Activated naive CD4-positive, alpha-beta T cell treated with anti-CD3 and anti-CD28 coated beads, Interleukin-2, amount 50 U/mL, for 16 hours (primary cell): ENCODE results near the gene IQSEC1.
A peak's percentile ranks its signal among the peaks of the same experiment; 100 is the strongest.
"Not testable (repeated sequence)": the region's sequence is repeated elsewhere in the genome, so short reads cannot be mapped to it uniquely, and the experiment has no call there.

Source experiments
- DNase-seq: peaks from one replicate; pipeline ENCODE4 v3.0.0-alpha.2; 2020

The IQSEC1 gene

DNA sequence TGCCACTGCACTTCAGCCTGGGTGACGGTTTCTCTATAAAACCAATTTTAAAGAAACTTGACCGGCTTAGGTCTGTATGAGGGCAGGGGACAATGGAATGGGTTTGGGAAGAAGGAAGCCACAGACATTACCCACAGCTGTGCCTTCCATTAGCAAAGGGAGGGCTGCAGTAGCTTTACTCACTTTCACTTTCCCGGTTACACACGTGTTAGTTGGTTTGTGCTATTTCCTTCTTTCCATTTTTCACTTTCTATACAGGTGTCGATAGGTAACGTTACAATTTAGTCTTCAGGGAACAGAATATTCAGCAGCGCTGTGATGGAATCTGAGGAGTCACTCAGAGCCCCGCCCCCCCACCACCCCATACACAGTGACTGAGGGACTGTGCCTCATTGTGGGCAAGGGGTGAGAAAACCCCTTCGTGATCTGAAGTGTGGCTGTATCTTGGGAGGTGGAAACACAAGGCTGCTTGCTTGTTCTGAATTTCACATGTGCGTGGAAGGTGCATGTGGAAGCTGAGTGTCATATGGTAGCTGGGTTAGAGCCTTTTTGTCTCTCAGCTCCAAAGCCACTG, 187.0 kb downstream of the IQSEC1 start:
- DNase-seq, result peak; percentile 32

DNA sequence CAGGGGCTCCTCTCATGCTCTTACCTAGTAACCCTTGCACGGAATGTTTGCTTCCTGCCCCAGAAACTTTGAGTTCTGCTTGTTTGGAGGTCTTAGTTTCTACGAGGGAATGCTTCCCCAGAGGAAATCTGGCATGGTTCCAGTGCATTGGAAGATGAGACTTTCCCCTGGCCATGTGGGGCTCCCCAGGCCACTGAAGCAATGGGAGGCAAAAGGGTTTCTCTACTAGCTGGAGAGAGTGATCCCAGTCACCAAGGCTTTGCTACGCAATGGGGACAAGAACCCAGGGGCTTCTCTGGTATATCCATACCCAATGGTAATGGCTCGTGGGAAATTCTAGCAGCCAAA, 187.7 kb downstream of the IQSEC1 start:
- DNase-seq, result no peak

DNA sequence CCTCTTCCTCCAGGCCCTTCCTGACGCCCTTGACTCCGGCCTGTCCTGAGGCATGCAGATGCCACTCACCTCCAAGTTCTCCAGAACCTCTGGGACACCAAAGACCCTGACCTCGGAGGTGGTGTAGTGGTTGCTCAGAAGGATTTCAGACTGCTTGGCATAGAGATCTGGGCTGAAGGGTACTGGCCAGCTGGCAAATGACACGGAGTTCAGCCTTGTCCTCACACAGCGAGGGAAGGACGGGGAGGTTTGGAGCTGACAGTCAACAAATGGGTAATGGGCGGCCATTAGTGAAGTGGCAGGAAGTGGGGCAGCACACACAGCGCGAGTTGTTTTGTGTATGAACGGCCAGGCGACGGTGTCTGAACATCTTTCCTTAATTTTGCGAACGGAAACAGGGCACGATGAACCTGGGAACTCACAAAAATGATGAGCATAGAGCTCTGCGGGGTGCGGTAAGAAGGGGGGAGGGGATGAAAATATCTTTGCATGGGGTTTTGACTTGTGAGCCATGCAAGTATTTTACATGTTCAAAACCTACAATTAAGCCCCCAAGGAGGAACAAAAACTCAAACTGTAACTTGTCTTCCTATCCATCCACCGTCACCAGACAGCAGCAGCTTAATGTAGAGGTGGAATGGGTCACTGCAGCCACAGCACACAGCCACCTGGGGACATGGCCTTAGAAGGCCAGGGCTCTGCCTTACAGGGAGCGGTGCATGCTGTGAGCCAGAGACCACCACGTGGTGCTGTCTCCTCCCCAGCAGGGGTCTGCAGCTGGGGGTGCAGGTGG, 188.2 kb downstream of the IQSEC1 start:
- DNase-seq, result no peak

DNA sequence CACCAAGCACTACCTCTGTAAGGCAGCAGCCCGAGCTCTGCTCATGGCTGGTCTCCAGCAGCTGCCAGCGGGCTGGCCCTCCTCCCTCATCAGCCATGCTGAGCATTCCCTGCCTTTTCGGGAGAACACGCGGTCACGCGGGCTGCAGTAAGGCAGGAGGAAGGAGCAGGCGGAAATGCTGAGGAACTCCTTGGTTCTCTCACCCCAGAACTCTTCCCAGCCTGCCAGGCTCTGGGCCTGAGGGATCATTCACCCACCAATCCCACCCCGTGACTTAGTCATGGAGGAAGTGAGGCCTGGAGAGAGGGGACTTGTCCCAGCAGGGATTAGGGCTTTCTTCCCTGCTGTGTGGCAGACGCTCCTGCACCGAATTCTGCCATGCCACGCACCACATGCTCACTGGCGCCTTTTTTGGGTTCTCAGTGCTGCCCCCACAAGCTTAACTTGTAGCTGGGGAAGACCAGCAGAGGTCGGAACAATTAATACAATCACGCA, 189.0 kb downstream of the IQSEC1 start:
- no peak for DNase-seq

DNA sequence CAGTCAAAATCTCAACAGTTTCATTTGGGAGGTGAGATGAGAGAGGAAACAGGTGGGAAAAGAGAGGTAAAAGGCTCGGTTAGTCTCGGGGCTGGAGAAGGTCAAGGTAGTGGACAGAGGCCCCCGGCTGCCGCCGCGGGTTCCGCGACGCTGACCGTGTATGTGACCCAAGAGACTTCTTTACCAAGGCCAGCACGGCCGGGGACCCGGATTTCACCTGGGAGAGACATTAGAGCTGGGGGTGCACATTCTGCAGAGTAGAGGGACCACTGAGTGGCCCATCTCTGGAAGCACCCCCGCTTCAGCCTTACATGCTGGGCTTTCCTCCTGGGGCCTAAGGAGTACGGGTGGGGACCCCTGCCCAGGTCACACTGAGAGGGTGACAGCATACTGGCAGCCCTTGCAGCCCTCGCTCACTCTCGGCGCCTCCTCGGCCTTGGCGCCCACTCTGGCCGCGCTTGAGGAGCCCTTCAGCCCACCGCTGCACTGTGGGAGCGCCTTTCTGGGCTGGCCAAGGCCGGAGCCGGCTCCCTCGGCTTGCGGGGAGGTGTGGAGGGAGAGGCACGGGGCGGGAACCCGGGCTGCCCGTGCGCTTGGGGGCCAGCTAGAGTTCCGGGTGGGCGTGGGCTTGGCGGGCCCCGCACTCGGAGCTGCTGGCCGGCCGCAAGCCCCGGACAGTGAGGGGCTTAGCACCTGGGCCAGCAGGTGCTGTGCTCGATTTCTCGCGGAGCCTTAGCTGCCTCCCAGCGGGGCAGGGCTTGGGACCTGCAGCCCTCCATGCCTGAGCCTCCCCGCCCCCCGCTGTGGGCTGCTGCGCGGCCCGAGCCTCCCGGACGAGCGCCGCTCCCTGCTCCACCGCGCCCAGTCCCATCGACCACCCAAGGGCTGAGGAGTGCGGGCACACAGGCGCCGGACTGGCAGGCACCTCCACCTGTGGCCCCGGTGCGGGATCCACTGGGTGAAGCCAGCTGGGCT, 190.6 kb downstream of the IQSEC1 start:
- no peak for DNase-seq

DNA sequence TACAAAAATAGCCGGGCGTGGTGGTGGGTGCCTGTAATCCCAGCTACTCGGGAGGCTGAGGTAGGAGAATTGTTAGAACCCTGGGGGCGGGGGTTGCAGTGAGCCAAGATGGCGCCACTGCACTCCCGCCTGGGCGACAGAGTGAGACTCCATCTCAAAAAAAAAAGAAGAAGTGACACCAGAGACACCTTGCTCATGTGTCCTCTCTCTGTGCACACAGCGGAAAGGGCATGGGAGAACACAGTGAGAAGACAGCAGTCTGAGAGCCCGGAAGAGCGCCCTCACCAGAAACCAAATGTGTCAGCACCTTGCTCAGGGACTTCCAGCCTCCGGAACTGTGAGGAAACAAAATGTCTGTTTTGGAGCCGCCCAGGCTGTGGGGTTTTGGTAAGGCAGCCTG, 191.4 kb downstream of the IQSEC1 start:
- DNase-seq, result not testable (repeated sequence)

DNA sequence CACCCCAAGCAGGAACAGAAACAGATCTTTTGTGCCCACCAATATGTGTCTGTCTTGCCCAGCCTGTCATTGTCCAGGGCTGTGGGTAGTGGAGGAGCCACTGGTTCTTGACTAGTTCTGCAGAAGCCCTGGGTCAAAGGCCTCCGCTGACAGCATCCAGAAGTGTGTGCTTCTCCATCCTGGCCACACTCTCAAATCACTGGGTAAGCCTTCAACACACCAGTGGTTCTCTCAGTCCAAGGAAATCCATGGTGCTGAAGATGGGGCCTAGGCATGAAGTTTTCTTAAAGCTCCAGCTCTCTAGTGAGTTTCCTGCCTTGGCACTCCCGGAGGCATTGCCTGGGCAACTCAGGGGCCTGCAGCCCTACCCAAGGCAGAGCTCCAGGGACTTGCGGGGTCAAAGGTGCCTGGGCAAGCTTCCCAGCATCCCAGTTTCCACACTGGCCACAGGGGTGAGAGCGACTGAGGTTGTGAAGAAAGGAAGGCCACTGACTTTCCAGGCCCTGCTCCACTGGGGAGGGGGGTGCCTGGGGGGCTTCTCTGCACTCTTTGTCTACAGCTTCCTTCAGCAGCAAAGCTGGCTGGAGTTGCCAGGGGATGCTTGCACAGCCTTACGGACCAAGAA, 193.9 kb downstream of the IQSEC1 start:
- no peak for DNase-seq

DNA sequence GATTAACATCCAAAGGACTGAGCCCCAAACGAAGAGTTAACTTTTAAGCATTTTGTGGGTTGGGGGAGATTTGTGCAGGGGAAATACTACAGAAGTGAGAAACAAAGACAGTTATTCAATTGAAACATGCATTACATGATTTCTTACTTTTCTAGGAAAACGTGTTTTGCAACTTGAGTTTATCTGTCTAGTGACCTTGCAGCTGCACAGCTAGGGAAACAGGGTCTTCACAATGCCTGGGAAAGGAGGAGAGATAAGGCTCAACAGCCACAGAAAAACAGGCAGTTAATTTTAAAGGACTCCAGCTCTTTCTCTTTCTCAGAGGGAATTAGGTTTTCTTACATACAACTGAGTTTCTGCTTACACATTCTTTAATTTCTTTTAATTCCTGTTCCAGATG, 194.5 kb downstream of the IQSEC1 start:
- DNase-seq, result not testable (repeated sequence)

DNA sequence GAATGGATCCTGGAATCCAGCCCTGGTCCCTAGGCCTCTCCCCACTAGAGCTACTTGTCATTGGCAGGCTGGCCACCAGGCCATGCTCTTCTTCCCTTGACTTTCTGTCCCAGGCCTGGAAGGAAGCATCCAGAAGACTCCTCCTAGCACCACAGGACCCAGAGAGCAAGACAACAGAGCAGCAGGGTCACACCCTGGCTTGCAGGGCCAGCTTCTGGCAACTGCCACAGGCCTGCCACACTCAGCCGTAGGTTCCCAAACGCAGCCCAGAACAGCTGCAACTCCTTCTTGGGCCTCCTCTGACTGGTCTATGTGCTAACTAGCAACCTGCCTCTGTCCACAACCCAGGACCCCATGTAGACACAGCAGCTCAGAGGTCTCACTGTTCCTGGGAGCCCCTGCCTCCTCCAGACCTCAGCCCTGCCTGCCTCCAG, 195.1 kb downstream of the IQSEC1 start:
- DNase-seq, result no peak

DNA sequence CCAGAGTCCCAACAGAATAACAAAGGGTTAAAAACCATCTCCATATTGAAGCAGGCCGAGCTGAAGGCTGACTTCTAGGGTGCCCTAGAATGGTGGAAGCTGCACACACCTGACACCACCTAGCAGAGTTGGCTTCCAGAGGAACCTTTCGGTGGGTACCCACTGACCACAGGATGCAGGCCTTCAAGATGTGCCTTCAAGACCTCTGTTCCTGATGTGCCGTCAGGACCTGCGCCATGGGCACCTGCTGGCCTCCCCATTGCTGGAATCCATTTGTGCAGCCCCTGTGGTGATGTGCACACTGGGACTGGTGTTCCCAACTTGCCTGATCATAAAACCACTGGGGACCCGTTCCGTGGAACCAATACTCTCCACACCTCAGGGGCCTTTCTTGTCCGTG, 196.2 kb downstream of the IQSEC1 start:
- DNase-seq, result no peak

DNA sequence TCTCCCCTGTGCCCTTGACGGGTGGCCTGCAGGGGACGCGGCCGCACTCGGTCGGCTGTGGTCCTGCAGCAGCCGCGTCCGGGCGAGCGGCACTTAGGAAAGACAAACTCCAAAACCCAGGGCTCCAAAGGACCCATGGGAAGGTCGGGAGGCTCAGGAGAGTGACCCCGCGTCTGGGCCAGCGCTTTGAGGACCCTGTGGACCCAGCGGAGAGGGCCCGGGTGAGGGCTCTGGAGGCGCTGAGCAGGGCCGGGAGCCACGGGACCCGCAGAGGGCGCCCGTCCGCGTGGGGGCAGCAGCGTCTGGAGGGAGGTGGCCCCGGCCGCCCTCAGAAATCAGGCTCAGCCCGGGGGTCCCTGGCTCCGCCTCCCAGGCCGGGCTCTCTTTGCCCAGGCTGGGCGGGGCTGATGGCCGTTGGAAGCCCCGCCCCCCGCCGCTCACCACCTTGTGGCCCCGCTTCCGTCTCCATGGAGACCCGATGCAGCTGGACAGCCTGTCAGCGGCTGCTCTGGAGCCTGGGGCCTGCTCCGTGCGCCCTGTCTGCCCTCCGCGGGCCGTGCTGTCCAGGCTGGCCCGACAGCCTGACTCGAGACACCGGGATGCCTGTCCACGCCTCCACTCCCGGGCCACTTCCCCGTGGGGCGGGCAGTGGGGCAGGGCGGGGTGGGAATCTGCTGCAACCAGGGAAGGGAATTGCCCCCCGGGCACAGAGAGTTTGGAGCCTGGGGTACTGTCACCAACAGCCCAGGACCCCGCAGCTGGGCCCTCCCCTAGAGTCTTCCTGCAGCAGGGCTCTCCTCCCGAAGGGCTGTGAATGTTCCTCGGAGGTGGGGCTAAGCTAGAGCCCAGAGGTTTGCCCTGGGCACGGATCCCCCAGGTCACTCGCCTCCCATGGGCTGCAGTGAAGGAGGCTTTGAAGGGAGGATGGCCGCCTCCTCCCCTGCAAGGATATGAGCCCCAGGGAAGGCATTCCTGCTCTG, 197.1 kb downstream of the IQSEC1 start:
- DNase-seq, result peak; percentile 32

DNA sequence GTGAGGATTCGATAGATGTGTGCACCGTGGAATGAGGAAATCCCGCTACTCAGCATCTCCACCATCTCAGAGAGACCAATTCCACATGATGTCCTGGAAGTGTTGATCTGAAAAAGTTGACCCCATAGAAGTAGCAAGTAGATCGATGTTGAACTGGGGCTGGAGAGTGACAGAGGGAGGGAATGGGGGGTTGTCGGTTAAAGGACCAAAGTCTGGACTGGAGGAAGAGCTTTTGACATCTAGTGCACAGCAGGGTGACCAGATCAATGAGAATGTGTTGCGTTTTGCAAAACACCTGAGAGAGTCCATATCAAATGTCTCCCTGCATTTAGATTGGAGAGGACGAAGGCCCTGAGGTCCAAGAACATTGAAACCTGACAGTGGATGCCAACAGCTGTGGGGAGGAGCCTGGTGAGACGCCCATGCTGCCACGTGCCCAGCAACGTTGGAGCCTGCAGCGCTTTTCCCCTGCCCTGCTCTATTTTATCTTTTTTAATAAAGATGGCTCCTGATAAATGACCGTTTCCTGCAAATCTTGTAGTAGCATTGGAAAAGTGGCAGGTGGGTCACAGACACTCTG, 201.7 kb downstream of the IQSEC1 start:
- no peak for DNase-seq

DNA sequence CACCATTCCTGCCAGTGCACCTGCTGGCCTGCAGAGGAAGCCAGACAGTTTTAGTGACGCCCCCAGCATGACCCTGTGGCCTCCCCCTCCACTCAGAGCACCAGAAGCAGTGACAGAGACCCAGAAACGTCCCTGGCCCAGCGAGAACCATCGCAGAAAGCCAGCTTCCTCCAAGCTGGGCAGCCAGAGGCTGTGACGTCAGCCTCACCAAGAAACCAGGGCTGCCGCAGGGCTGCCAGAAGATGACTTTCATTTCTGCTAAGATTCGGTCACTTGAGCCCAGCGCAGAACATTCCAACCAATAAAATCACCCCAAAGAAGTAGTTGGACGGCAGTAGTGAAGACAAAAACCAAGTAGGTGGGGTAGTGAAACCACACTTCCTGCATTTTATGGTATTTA, 202.3 kb downstream of the IQSEC1 start:
- no peak for DNase-seq

DNA sequence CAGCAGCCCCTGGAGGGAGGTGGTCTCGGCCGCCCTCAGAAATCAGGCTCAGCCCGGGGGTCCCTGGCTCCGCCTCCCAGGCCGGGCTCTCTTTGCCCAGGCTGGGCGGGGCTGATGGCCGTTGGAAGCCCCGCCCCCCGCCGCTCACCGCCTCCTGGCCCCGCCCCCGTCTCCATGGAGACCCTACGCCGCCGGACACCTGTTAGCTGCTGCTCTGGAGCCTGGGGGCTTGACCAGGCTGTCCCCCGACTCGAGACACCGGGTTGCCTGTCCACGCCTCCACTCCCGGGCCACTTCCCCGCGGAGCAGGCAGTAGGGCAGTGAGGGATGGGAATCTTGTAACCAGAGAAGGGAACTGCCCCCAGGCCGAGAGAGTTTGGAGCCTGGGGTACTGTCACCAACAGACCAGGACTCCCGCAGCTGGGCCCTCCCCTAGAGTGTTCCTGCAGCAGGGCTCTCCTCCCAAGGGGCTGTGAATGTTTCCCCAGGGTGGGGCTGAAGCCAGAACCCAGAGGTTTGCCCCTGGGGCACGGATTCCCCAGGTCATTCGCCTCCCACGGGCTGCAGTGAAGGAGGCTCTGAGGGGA, 204.1 kb downstream of the IQSEC1 start:
- DNase-seq, result no peak

DNA sequence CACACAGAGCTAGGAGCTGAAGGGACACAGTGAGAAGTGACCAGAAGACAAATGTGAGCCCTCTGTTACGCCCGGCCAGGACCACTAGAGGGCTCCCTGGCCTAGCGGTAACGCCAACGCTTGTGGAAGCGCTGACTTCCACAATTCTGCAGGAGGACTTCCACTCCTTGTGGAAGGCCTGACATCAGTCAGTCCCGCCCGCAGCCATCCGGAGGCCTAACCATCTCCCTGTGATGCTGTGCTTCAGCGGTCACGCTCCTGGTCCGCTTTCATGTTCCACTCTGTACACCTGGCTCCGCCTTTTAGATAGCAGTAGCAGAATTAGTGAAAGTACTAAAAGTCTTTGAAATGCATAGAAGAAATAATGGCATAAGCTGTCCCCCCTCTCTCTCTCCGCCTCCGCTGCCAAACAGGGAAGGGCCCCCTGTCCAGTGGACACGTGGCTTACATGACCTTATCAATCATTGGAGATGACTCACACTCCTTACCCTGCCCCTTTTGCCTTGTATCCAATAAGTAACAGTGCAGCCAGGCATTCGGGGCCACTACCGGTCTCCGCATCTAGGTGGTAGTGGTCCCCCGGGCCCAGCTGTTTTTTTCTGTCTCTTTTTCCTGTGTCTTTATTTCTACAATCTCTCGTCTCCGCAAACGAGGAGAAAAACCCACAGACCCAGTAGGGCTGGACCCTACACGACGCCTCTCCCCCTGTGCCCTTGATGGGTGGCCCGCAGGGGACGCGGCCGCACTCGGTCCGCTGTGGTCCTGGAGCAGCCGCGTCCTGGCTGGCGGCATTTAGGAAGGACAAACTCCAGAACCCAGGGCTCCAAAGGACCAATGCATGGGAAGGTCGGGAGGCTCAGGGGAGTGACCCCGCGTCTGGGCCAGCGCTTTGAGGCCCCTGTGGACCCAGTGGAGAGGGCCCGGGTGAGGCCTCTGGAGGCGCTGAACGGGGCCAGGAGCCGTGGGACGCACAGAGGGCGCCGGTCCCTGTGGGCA, 204.9 kb downstream of the IQSEC1 start:
- peak; percentile 55 for DNase-seq

DNA sequence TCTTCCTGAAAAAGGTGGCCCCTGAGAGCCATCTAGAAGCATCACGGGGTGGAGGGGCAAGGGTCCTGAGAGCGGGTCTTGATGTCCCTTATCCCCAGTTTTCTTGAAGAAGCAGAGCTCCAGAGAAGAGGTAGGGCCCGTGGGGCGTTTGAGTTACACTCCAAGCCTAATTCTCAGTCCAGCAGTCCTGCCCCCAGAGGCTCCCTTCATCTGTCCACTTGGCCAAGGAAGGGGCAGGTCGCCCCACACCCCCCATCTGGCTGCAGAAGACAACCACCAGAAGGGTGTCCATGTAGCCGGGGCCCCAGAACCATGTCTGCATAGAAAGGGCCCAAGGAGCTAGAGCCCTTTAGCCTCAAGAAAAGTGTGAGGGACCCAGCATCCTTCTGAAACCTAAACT, 206.4 kb downstream of the IQSEC1 start:
- no peak for DNase-seq

DNA sequence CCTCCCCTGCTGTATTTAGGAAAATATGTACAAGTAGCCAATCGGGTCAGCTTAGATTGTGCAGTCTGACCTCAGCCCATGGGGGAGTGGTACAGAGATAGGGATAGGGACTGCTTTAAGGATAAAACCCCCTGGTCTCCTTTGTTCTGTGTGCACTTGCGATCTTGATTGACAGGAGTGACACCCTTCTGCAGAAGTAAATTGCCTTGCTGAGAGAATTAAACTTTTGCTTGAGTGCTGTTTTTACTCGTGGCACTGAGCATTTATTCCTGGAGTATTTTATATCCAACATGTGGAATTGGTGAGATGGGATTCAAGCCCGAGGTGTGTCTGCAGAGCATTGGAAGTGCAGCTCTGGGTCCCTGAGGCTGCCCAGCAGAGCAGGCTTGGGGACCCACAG, 208.0 kb downstream of the IQSEC1 start:
- no peak for DNase-seq

DNA sequence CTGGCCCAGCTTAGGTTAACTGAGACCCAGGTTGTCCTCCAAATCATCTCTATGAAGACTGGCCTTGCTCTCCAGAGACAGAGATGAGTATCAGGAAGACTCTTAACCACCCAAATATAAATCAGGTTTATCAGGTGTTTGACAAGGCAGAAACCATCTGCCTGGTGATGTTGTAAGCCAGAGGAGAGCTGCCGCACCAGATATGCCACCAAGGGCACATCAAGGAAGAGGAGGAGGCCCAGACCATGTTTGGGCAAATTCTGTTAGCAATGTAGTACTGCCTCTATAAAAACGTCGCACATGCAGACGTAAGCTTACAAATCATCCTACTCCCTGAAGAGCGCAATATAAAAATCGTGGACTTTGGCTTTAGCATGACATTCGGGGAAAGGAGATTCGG, 210.8 kb downstream of the IQSEC1 start:
- DNase-seq, result no peak

DNA sequence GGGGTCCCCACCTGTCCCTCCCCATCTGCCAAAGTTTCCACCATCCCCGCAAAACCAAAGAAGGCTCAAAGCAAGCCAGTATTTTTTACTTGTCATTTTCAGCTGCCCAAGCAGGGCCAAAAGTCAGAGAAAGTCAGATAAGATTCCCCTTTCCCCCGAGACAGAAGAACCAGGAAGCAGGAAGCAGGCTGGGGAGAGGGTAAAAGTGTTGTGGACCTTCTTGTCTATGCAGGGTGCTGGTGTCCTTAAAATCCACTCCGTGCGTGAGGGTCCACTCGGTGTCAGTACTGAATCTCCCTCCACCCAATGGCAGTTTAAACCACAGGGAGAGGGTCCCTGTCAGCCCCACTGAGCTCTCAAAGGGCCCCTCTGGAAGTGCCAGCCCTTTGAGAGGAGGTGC, 211.6 kb downstream of the IQSEC1 start:
- no peak for DNase-seq

DNA sequence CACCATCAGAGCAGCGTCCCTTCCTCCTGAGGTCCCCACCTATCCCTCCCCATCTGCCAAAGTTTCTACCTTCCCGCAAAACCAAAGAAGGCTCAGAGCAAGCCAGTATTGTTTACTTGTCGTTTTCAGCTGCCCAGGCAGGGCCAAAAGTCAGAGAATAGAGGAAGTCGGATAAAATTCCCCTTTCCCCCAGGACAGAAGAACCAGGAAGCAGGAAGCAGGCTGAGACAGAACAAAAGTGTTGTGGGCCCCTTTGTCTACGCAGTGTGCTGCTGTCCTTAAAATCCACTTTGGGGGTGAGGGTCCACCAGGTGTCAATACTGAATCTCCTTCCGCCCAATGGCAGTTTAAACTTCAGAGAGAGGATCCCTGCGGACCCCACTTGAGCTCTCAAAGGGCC, 213.4 kb downstream of the IQSEC1 start:
- no peak for DNase-seq
